T-helper 2 cell treated with Interferon-gamma antibody and Interleukin-4, amounts not matched to agents 100 ng/mL and 5 ng/mL, for 36 hours (primary cell): ENCODE data around the gene ADAM12. TPM values are rescaled to one million over a fixed set of nuclear protein-coding genes. Genes with fewer than 3 reads are reported as not detected.

ENCODE experiments used
- intact Hi-C: fragments of 100-400 bp; cut with micrococcal nuclease; formaldehyde crosslinking; loops from one replicate; pipeline ENCODE4 v1.15.1; 2023
- total RNA-seq: library from RNA; stranded (reverse); gene quantifications from 2 replicates; pipeline ENCODE4 v1.2.3, GENCODE V29; 2022

The ADAM12 gene
- total RNA-seq, 1 donor from 2014 or later = 0.14 TPM

GRCh38 chr10:126218778-126219649 is 169.3 kb downstream of the ADAM12 start:
- intact Hi-C loops = no loop called here

GRCh38 chr10:126218174-126218573 is 170.1 kb downstream of the ADAM12 start:
- intact Hi-C loops = no loop called here

- intact Hi-C loops = no loop called here
Measured at GRCh38 chr10:126216632-126216961, 171.7 kb downstream of the ADAM12 start.

GRCh38 chr10:126215746-126216631 is 172.3 kb downstream of the ADAM12 start:
- intact Hi-C loops = no loop called here

GRCh38 chr10:126214679-126215078 is 173.6 kb downstream of the ADAM12 start:
- intact Hi-C loops = no loop called here

- intact Hi-C loops = no loop called here
Measured at GRCh38 chr10:126214021-126214420, 174.3 kb downstream of the ADAM12 start.

GRCh38 chr10:126212738-126213137 is 175.5 kb downstream of the ADAM12 start:
- intact Hi-C loops = no loop called here

- intact Hi-C loops = no loop called here
Measured at GRCh38 chr10:126210051-126210651, 178.1 kb downstream of the ADAM12 start.

GRCh38 chr10:126209451-126209850 is 178.8 kb downstream of the ADAM12 start:
- intact Hi-C loops = no loop called here

GRCh38 chr10:126208726-126209302 is 179.5 kb downstream of the ADAM12 start:
- intact Hi-C loops = no loop called here

GRCh38 chr10:126207851-126208250 is 180.4 kb downstream of the ADAM12 start:
- intact Hi-C loops = no loop called here

GRCh38 chr10:126207313-126207771 is 180.9 kb downstream of the ADAM12 start:
- intact Hi-C loops = no loop called here

- intact Hi-C loops = no loop called here
Measured at GRCh38 chr10:126205486-126206205, 182.6 kb downstream of the ADAM12 start.

GRCh38 chr10:126204320-126204719 is 184.0 kb downstream of the ADAM12 start:
- intact Hi-C loops = no loop called here

GRCh38 chr10:126203746-126204145 is 184.5 kb downstream of the ADAM12 start:
- intact Hi-C loops = no loop called here

GRCh38 chr10:126201603-126202002 is 186.7 kb downstream of the ADAM12 start:
- intact Hi-C loops = no loop called here

- intact Hi-C loops = no loop called here
Measured at GRCh38 chr10:126199221-126199998, 188.9 kb downstream of the ADAM12 start.

GRCh38 chr10:126198681-126199080 is 189.6 kb downstream of the ADAM12 start:
- intact Hi-C loops = no loop called here

- intact Hi-C loops = no loop called here
Measured at GRCh38 chr10:126197036-126197543, 191.2 kb downstream of the ADAM12 start.

GRCh38 chr10:126196281-126196680 is 192.0 kb downstream of the ADAM12 start:
- intact Hi-C loops = no loop called here
